Measurements from ENCODE around the gene RASL10B.
"Not testable (repeated sequence)": the region's sequence is repeated elsewhere in the genome, so short reads cannot be mapped to it uniquely, and the experiment has no call there.

Gene RASL10B

GRCh38 chr17:35695613-35696012 is 35.8 kb upstream of the RASL10B start:
- H3K4me3 ChIP-seq (ENCODE audit: low read depth, low read length) = no peak overlapping the region
- TF ChIP-seq, protein P1, sequence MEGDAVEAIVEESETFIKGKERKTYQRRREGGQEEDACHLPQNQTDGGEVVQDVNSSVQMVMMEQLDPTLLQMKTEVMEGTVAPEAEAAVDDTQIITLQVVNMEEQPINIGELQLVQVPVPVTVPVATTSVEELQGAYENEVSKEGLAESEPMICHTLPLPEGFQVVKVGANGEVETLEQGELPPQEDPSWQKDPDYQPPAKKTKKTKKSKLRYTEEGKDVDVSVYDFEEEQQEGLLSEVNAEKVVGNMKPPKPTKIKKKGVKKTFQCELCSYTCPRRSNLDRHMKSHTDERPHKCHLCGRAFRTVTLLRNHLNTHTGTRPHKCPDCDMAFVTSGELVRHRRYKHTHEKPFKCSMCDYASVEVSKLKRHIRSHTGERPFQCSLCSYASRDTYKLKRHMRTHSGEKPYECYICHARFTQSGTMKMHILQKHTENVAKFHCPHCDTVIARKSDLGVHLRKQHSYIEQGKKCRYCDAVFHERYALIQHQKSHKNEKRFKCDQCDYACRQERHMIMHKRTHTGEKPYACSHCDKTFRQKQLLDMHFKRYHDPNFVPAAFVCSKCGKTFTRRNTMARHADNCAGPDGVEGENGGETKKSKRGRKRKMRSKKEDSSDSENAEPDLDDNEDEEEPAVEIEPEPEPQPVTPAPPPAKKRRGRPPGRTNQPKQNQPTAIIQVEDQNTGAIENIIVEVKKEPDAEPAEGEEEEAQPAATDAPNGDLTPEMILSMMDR (IDR thresholded peaks at IDR 0.05; ENCODE audit: low read depth, low read length) = no peak
- in situ Hi-C loops (cut with HindIII; ENCODE audit: low sequenced_read_pairs) = no loop called here
- no peak for DNase-seq (ENCODE audit: low read depth, low spot score)

- DNase-seq (ENCODE audit: low read depth, low spot score) = no peak
- in situ Hi-C loops (cut with HindIII; ENCODE audit: low sequenced_read_pairs) = no loop called here
- no peak overlapping the region for H3K4me3 ChIP-seq (ENCODE audit: low read depth, low read length)
- TF ChIP-seq, protein P1 (IDR thresholded peaks at IDR 0.05; ENCODE audit: low read depth, low read length) = no peak
These were observed 32.6 kb upstream of the RASL10B start for GRCh38 chr17:35698800-35699199.

- no peak overlapping the region for H3K4me3 ChIP-seq (ENCODE audit: low read depth, low read length)
- TF ChIP-seq, protein P1 (IDR thresholded peaks at IDR 0.05; ENCODE audit: low read depth, low read length) = no peak
- no peak for DNase-seq (ENCODE audit: low read depth, low spot score)
- in situ Hi-C loops (cut with HindIII; ENCODE audit: low sequenced_read_pairs) = no loop called here
These were observed 31.3 kb upstream of the RASL10B start for GRCh38 chr17:35700150-35700549.

DNA sequence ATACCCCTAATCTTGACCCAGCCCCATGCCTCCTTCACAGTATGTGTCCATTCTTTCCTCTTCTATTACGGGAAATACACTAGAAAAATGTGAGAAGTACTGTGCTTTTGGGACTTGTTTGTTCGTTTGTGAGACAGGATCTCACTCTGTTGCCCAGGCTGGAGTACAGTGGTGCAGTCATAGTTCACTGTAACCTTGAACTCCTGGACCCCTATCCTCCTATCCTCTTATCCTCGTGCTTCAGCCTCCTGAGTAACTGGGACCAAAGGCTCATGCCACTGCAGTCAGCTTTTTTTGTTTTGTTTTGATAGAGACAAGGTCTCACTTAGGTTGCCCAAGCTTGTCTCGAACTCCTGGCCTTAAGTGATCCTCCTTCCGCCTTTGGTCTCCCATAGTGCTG is 29.9 kb upstream of the RASL10B start:
- in situ Hi-C loops (cut with HindIII; ENCODE audit: low sequenced_read_pairs) = no loop called here
- no peak overlapping the region for H3K4me3 ChIP-seq (ENCODE audit: low read depth, low read length)
- DNase-seq (ENCODE audit: low read depth, low spot score) = no peak
- TF ChIP-seq, protein P1 (IDR thresholded peaks at IDR 0.05; ENCODE audit: low read depth, low read length) = no peak

DNA sequence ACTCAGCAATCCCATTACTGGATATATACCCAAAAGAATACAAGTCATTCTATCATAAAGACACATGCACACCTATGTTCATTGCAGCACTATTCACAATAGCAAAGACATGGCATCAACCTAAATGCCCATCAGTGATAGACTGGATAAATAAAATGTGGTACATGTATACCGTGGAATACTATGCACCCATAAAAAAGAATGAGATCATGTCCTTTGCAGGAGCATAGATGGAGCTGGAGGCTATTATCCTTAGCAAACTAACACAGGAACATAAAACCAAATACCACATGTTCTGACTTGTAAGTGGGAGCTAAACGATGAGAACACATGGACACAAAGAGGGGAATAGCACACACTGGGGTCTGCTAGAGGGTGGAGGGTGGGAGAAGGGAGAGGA is 28.1 kb upstream of the RASL10B start:
- DNase-seq (ENCODE audit: low read depth, low spot score); H3K4me3 ChIP-seq (ENCODE audit: low read depth, low read length): not testable (repeated sequence)

GRCh38 chr17:35705230-35705629 is 26.2 kb upstream of the RASL10B start:
- H3K4me3 ChIP-seq (ENCODE audit: low read depth, low read length) = no peak overlapping the region
- TF ChIP-seq, protein P1 (IDR thresholded peaks at IDR 0.05; ENCODE audit: low read depth, low read length) = no peak

More for the DNA sequence above, 28.1 kb upstream of the RASL10B start:
- in situ Hi-C loops (cut with HindIII; ENCODE audit: low sequenced_read_pairs) = not testable (repeated sequence)

DNA sequence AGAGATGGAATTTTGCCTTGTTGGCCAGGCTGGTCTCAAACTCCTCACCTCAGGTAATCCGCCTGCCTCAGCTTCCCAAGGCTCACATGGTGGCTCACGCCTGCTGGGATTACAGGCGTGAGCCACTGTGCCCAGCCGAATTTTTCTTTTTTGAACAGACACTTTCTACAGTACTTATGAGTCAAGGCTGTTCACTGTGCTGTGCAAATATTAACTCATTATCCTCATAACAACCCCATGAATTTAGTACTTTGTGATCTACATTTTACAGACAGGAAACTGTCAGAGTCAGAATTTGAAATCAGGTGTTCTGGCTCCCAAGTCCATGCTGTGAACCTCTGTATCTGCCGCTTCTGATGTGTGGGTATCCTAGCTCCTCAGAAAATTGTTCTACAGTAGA is 25.7 kb upstream of the RASL10B start:
- DNase-seq (ENCODE audit: low read depth, low spot score) = no peak
- in situ Hi-C loops (cut with HindIII; ENCODE audit: low sequenced_read_pairs) = no loop called here
- no peak overlapping the region for H3K4me3 ChIP-seq (ENCODE audit: low read depth, low read length)
- TF ChIP-seq, protein P1 (IDR thresholded peaks at IDR 0.05; ENCODE audit: low read depth, low read length) = no peak

More at GRCh38 chr17:35705230-35705629, 26.2 kb upstream of the RASL10B start:
- in situ Hi-C loops (cut with HindIII; ENCODE audit: low sequenced_read_pairs) = no loop called here
- DNase-seq (ENCODE audit: low read depth, low spot score) = no peak

Measured in astrocyte of the spinal cord (primary cell).